ENCODE results near the gene SPIN1. TPM values are rescaled to one million over a fixed set of nuclear protein-coding genes. Genes with fewer than 3 reads are reported as not detected.

Gene SPIN1
- total and polyA plus RNA-seq, 2 experiments from 2014 or later = 49.0 to 158 TPM

DNA sequence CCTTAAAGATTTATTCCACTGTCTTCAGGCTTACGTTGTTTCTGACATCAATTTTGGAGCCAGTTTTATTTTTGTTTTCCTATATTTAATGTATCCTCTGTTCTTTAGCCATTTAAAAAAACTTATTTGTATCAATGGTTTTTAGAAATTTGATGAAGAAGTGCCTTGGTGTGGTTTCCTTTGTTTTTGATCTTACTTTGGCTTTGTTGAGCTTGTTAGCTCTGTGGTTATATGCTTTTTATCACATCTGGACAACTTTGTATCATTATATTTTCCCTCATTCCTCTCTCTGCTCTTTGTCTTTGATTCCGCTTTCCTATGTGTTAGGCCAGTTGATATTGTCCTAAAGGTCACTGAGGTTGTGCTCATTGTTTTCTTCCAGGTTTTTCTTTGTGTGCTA lies 58.5 kb downstream of the SPIN1 start:
- no peaks in the 10 kb centered on the region for H3K9me2 ChIP-seq (ENCODE audit: insufficient read depth)
- H3K4me3 ChIP-seq = no peak overlapping the region
- peaks cover 15% of the 10 kb centered on the region for H3K4me1 ChIP-seq (ENCODE audit: insufficient read depth)
- ATAC-seq (no peak), DNase-seq (ENCODE audit: low spot score) (no peak)
- no peak overlapping the region for H3K4me3 Mint-ChIP-seq
- no peak overlapping the region for H2AFZ ChIP-seq
- no peak overlapping the region for H3K4me2 ChIP-seq
- peaks cover 3% of the 10 kb centered on the region; the same call in 1 of the 2 replicates for H3F3A ChIP-seq (replicated peaks; ENCODE audit: low read depth)
- H4K20me1 ChIP-seq (replicated peaks; ENCODE audit: insufficient read depth) = peaks cover 66% of the 10 kb centered on the region
- TF ChIP-seq POLR2AphosphoS5 (IDR thresholded peaks at IDR 0.05; ENCODE audit: low read depth) (no peak), NANOG (IDR thresholded peaks at IDR 0.05; ENCODE audit: borderline replicate concordance) (no peak), EZH2phosphoT487 (IDR thresholded peaks at IDR 0.05; ENCODE audit: unreplicated experiment) (no peak), STAT1 (IDR thresholded peaks at IDR 0.05; ENCODE audit: unreplicated experiment) (no peak)
- peaks cover 49% of the 10 kb centered on the region for H3K36me3 Mint-ChIP-seq (ENCODE audit: low read depth)
- no peak overlapping the region; the same call in 1 of the 2 replicates for H3K27ac ChIP-seq (ENCODE audit: low read depth)
- H3K27me3 Mint-ChIP-seq (ENCODE audit: insufficient read depth, low read depth, poor library complexity) = peaks cover 16% of the 10 kb centered on the region
- peaks cover 29% of the 10 kb centered on the region for H3K4me1 Mint-ChIP-seq
- H3K27ac Mint-ChIP-seq = no peak overlapping the region
- no peaks in the 10 kb centered on the region; the same call in 1 of the 2 replicates for H3K36me3 ChIP-seq (ENCODE audit: insufficient read depth)
- peaks cover 99% of the 10 kb centered on the region for H3K79me2 ChIP-seq (replicated peaks; ENCODE audit: insufficient read depth)
- no peaks in the 10 kb centered on the region for H3K9me3 Mint-ChIP-seq
- H3K27me3 ChIP-seq (ENCODE audit: insufficient read depth) = no peaks in the 10 kb centered on the region

DNA sequence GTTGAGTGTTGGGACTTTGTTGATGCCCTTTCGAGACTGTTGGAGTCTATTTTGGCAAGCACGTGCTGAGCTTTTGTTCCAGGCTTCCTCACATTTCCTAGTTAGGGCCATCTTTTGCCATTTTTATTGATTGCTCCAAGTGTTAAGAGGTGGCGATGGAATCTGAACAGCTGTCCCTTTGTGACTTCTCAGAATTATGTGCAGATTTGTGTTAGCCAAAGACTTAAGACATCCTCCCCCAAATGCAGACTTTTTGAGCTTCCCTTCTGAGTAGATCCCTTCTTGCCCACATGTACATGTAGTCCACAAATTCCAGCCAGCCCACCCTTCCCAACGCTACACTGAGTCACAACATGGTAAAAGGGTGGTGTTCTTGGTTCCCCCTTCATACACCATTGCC lies 59.2 kb downstream of the SPIN1 start:
- H3K79me2 ChIP-seq (replicated peaks; ENCODE audit: insufficient read depth) = peaks cover 98% of the 10 kb centered on the region
- Mint-ChIP-seq H3K27ac (no peak overlapping the region), H3K9me3 (no peaks in the 10 kb centered on the region), H3K36me3 (ENCODE audit: low read depth) (peaks cover 43% of the 10 kb centered on the region), H3K27me3 (ENCODE audit: insufficient read depth, low read depth, poor library complexity) (peaks cover 12% of the 10 kb centered on the region), H3K4me1 (peaks cover 25% of the 10 kb centered on the region), H3K4me3 (no peak overlapping the region)
- H3F3A ChIP-seq (replicated peaks; ENCODE audit: low read depth) = peaks cover 3% of the 10 kb centered on the region; the same call in 1 of the 2 replicates
- no peaks in the 10 kb centered on the region; the same call in 1 of the 2 replicates for H3K36me3 ChIP-seq (ENCODE audit: insufficient read depth)
- no peaks in the 10 kb centered on the region for H3K9me2 ChIP-seq (ENCODE audit: insufficient read depth)
- no peaks in the 10 kb centered on the region for H3K27me3 ChIP-seq (ENCODE audit: insufficient read depth)
- ATAC-seq (no peak), DNase-seq (ENCODE audit: low spot score) (no peak)
- H3K4me3 ChIP-seq = no peak overlapping the region
- H2AFZ ChIP-seq = no peak overlapping the region
- H4K20me1 ChIP-seq (replicated peaks; ENCODE audit: insufficient read depth) = peaks cover 63% of the 10 kb centered on the region
- H3K4me2 ChIP-seq = no peak overlapping the region
- 0 out of 2 replicates have a peak overlapping the region, but pooled peaks have one; percentile 27 for H3K27ac ChIP-seq (ENCODE audit: low read depth)
- peaks cover 15% of the 10 kb centered on the region for H3K4me1 ChIP-seq (ENCODE audit: insufficient read depth)
- no peak for TF ChIP-seq NANOG (IDR thresholded peaks at IDR 0.05; ENCODE audit: borderline replicate concordance)
- no peak for TF ChIP-seq EZH2 (IDR thresholded peaks at IDR 0.05; ENCODE audit: low read depth, unreplicated experiment)
- TF ChIP-seq, protein P1, sequence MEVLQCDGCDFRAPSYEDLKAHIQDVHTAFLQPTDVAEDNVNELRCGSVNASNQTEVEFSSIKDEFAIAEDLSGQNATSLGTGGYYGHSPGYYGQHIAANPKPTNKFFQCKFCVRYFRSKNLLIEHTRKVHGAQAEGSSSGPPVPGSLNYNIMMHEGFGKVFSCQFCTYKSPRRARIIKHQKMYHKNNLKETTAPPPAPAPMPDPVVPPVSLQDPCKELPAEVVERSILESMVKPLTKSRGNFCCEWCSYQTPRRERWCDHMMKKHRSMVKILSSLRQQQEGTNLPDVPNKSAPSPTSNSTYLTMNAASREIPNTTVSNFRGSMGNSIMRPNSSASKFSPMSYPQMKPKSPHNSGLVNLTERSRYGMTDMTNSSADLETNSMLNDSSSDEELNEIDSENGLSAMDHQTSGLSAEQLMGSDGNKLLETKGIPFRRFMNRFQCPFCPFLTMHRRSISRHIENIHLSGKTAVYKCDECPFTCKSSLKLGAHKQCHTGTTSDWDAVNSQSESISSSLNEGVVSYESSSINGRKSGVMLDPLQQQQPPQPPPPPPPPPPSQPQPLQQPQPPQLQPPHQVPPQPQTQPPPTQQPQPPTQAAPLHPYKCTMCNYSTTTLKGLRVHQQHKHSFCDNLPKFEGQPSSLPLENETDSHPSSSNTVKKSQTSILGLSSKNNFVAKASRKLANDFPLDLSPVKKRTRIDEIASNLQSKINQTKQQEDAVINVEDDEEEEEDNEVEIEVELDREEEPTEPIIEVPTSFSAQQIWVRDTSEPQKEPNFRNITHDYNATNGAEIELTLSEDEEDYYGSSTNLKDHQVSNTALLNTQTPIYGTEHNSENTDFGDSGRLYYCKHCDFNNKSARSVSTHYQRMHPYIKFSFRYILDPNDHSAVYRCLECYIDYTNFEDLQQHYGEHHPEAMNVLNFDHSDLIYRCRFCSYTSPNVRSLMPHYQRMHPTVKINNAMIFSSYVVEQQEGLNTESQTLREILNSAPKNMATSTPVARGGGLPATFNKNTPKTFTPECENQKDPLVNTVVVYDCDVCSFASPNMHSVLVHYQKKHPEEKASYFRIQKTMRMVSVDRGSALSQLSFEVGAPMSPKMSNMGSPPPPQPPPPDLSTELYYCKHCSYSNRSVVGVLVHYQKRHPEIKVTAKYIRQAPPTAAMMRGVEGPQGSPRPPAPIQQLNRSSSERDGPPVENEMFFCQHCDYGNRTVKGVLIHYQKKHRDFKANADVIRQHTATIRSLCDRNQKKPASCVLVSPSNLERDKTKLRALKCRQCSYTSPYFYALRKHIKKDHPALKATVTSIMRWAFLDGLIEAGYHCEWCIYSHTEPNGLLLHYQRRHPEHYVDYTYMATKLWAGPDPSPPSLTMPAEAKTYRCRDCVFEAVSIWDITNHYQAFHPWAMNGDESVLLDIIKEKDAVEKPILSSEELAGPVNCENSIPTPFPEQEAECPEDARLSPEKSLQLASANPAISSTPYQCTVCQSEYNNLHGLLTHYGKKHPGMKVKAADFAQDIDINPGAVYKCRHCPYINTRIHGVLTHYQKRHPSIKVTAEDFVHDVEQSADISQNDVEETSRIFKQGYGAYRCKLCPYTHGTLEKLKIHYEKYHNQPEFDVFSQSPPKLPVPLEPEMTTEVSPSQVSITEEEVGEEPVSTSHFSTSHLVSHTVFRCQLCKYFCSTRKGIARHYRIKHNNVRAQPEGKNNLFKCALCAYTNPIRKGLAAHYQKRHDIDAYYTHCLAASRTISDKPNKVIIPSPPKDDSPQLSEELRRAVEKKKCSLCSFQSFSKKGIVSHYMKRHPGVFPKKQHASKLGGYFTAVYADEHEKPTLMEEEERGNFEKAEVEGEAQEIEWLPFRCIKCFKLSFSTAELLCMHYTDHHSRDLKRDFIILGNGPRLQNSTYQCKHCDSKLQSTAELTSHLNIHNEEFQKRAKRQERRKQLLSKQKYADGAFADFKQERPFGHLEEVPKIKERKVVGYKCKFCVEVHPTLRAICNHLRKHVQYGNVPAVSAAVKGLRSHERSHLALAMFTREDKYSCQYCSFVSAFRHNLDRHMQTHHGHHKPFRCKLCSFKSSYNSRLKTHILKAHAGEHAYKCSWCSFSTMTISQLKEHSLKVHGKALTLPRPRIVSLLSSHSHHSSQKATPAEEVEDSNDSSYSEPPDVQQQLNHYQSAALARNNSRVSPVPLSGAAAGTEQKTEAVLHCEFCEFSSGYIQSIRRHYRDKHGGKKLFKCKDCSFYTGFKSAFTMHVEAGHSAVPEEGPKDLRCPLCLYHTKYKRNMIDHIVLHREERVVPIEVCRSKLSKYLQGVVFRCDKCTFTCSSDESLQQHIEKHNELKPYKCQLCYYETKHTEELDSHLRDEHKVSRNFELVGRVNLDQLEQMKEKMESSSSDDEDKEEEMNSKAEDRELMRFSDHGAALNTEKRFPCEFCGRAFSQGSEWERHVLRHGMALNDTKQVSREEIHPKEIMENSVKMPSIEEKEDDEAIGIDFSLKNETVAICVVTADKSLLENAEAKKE (CRISPR knock-in tag; IDR thresholded peaks at IDR 0.05) = no peak
- TF ChIP-seq, protein P2, sequence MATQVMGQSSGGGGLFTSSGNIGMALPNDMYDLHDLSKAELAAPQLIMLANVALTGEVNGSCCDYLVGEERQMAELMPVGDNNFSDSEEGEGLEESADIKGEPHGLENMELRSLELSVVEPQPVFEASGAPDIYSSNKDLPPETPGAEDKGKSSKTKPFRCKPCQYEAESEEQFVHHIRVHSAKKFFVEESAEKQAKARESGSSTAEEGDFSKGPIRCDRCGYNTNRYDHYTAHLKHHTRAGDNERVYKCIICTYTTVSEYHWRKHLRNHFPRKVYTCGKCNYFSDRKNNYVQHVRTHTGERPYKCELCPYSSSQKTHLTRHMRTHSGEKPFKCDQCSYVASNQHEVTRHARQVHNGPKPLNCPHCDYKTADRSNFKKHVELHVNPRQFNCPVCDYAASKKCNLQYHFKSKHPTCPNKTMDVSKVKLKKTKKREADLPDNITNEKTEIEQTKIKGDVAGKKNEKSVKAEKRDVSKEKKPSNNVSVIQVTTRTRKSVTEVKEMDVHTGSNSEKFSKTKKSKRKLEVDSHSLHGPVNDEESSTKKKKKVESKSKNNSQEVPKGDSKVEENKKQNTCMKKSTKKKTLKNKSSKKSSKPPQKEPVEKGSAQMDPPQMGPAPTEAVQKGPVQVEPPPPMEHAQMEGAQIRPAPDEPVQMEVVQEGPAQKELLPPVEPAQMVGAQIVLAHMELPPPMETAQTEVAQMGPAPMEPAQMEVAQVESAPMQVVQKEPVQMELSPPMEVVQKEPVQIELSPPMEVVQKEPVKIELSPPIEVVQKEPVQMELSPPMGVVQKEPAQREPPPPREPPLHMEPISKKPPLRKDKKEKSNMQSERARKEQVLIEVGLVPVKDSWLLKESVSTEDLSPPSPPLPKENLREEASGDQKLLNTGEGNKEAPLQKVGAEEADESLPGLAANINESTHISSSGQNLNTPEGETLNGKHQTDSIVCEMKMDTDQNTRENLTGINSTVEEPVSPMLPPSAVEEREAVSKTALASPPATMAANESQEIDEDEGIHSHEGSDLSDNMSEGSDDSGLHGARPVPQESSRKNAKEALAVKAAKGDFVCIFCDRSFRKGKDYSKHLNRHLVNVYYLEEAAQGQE (IDR thresholded peaks at IDR 0.05; ENCODE audit: unreplicated experiment) = no peak
- no peak for TF ChIP-seq CREB1 (CRISPR knock-in tag; IDR thresholded peaks at IDR 0.05; ENCODE audit: low read depth)
- TF ChIP-seq, protein P3, sequence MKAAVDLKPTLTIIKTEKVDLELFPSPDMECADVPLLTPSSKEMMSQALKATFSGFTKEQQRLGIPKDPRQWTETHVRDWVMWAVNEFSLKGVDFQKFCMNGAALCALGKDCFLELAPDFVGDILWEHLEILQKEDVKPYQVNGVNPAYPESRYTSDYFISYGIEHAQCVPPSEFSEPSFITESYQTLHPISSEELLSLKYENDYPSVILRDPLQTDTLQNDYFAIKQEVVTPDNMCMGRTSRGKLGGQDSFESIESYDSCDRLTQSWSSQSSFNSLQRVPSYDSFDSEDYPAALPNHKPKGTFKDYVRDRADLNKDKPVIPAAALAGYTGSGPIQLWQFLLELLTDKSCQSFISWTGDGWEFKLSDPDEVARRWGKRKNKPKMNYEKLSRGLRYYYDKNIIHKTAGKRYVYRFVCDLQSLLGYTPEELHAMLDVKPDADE (IDR thresholded peaks at IDR 0.05) = no peak
- TF ChIP-seq STAT1 (IDR thresholded peaks at IDR 0.05; ENCODE audit: unreplicated experiment) = no peak
- TF ChIP-seq ZNF114 (CRISPR knock-in tag; IDR thresholded peaks at IDR 0.05) = no peak
- no peak for TF ChIP-seq POLR2AphosphoS5 (IDR thresholded peaks at IDR 0.05; ENCODE audit: low read depth)
- TF ChIP-seq JUNB (IDR thresholded peaks at IDR 0.05; ENCODE audit: unreplicated experiment) = no peak
- no peak for TF ChIP-seq EZH2phosphoT487 (IDR thresholded peaks at IDR 0.05; ENCODE audit: unreplicated experiment)
